ENCODE results near the gene NCAPG2. TPM values are rescaled to one million over a fixed set of nuclear protein-coding genes. Genes with fewer than 3 reads are reported as not detected.

The NCAPG2 gene
- total RNA-seq, 2 experiments from 2014 or later = 61.8 to 111 TPM

DNA sequence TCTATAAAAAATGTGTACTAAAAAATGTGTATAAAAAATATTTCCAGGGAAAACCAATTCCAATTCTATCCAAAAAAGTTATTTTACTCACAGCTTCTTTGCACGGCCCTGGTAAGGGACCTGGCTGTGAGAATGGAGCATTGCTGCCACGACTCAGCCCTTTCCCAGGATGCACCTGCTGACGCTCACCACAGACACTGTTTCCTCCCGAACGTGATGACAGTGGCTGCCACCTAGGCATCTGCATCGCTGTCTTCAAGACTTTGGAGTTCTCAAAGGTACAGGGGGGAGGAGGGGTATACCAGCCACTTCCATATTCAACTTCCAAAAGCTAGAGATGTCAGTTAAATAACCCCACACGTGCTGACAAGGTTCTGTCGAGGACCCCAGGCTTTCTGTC is 93.1 kb downstream of the NCAPG2 start:
- Histone ChIP-seq H2AFZ (ENCODE audit: low read length) (no peak overlapping the region), H3K9me3 (ENCODE audit: low read length) (no peaks in the 10 kb centered on the region), H3K36me3 (ENCODE audit: insufficient read depth, low read length) (peaks cover 46% of the 10 kb centered on the region), H3K4me1 (ENCODE audit: insufficient read depth, low read length, poor library complexity, severe bottlenecking) (peaks cover 12% of the 10 kb centered on the region), H3K27ac (ENCODE audit: low read depth, low read length, poor library complexity, severe bottlenecking) (no peak overlapping the region), H3K4me3 (ENCODE audit: low read depth, low read length, poor library complexity, severe bottlenecking) (no peak overlapping the region), H3K9me2 (ENCODE audit: insufficient read depth, low read length) (no peaks in the 10 kb centered on the region), H4K20me1 (ENCODE audit: insufficient read depth, low read length) (no peaks in the 10 kb centered on the region), H3K79me2 (ENCODE audit: insufficient read depth, low read depth, low read length) (no peaks in the 10 kb centered on the region), H3K4me2 (ENCODE audit: low read length) (no peak overlapping the region)
- BruUV-seq (replicated peaks) = no TSS peak
- TF ChIP-seq, protein P1, sequence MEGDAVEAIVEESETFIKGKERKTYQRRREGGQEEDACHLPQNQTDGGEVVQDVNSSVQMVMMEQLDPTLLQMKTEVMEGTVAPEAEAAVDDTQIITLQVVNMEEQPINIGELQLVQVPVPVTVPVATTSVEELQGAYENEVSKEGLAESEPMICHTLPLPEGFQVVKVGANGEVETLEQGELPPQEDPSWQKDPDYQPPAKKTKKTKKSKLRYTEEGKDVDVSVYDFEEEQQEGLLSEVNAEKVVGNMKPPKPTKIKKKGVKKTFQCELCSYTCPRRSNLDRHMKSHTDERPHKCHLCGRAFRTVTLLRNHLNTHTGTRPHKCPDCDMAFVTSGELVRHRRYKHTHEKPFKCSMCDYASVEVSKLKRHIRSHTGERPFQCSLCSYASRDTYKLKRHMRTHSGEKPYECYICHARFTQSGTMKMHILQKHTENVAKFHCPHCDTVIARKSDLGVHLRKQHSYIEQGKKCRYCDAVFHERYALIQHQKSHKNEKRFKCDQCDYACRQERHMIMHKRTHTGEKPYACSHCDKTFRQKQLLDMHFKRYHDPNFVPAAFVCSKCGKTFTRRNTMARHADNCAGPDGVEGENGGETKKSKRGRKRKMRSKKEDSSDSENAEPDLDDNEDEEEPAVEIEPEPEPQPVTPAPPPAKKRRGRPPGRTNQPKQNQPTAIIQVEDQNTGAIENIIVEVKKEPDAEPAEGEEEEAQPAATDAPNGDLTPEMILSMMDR (conservative IDR thresholded peaks at IDR 0.05; ENCODE audit: low read length) = no peak
- no peak for TF ChIP-seq EZH2phosphoT487 (IDR thresholded peaks at IDR 0.05; ENCODE audit: borderline replicate concordance, low read depth, low read length)
- CTCF ChIA-PET (ENCODE audit: unreplicated experiment) = no interaction called here
- no peak for DNase-seq (ENCODE audit: low spot score)
- POLR2A ChIA-PET = interaction anchor here (1.0 kb wide), 1 partner anchor 18 kb away, joined by 3 read pairs; no protein-coding TSS in a partner anchor
- intact Hi-C loops (cut with micrococcal nuclease; ENCODE audit: unreplicated experiment) = no loop called here

DNA sequence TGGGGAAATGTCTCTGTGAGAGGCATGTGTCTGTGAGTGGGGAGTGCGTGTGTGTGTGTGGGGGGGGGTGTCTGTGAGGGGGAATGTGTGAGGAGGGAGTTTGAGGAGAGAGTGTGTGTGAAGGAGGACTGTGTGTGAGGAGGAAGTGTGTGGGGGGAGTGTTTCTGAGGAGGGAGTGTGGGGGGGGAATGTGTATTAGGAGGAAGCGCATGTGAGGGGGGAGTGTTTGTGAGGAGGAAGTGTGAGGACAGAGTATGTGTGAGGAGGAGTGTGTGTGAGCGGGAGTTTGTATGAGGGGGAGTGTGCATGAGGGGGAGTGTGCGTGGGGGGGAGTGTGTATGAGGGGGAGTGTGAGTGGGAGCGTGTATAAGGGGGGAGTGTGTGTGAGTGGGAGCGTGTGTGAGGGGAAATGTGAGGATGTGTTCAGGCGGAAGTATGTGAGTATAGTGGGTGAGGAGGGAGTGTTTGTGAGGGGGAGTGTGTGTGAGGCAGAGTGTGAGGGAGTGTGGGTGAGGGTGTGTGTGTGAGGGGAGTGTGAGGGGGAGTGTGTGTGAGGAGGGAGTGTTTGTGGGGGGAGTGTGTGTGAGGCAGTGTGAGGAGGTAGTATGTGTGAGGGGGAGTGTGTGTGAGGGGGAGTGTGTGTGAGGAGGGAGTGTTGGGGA is 95.2 kb downstream of the NCAPG2 start:
- DNase-seq (ENCODE audit: low spot score) = peak; percentile 9
- no peak overlapping the region for H2AFZ ChIP-seq (ENCODE audit: low read length)
- H3K36me3 ChIP-seq (ENCODE audit: insufficient read depth, low read length) = peaks cover 52% of the 10 kb centered on the region; the same call in 1 of the 2 replicates
- H4K20me1 ChIP-seq (ENCODE audit: insufficient read depth, low read length) = no peaks in the 10 kb centered on the region
- ChIA-PET POLR2A (no interaction called here), CTCF (ENCODE audit: unreplicated experiment) (no interaction called here)
- no peak overlapping the region for H3K4me2 ChIP-seq (ENCODE audit: low read length)
- H3K79me2 ChIP-seq (ENCODE audit: insufficient read depth, low read depth, low read length) = no peaks in the 10 kb centered on the region
- no peak overlapping the region for H3K27ac ChIP-seq (ENCODE audit: low read depth, low read length, poor library complexity, severe bottlenecking)
- no TSS peak for BruUV-seq (replicated peaks)
- H3K9me2 ChIP-seq (ENCODE audit: insufficient read depth, low read length) = no peaks in the 10 kb centered on the region
- no peaks in the 10 kb centered on the region for H3K9me3 ChIP-seq (ENCODE audit: low read length)
- intact Hi-C loops (cut with micrococcal nuclease; ENCODE audit: unreplicated experiment) = no loop called here
- TF ChIP-seq EZH2phosphoT487 (IDR thresholded peaks at IDR 0.05; ENCODE audit: borderline replicate concordance, low read depth, low read length) = no peak
- TF ChIP-seq, protein P1 (conservative IDR thresholded peaks at IDR 0.05; ENCODE audit: low read length) = no peak
- H3K4me1 ChIP-seq (ENCODE audit: insufficient read depth, low read length, poor library complexity, severe bottlenecking) = peaks cover 12% of the 10 kb centered on the region
- H3K4me3 ChIP-seq (ENCODE audit: low read depth, low read length, poor library complexity, severe bottlenecking) = no peak overlapping the region

DNA sequence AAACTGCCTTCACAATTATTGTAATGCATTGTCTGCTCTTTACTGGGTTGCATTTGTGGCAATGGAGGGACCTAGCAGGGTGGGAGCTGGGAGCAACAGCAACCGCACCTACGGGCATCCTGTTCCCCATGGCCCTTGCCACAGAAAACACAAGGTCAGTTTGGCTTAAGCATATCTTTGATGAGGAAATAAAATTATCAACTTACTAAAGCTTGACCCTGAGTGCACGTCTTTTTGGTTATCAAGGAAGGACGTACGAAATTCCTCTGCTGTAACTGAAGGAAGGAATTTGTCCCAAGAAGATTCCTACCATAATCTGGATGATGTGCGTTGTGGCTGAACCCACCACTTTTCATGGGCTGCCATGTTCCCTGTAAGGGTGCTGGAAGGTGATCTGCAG is 97.0 kb downstream of the NCAPG2 start:
- no peak overlapping the region for H3K27ac ChIP-seq (ENCODE audit: low read depth, low read length, poor library complexity, severe bottlenecking)
- no TSS peak for BruUV-seq (replicated peaks)
- no peaks in the 10 kb centered on the region for H3K79me2 ChIP-seq (ENCODE audit: insufficient read depth, low read depth, low read length)
- no peak overlapping the region for H2AFZ ChIP-seq (ENCODE audit: low read length)
- no peak for DNase-seq (ENCODE audit: low spot score)
- no peak overlapping the region for H3K4me3 ChIP-seq (ENCODE audit: low read depth, low read length, poor library complexity, severe bottlenecking)
- H3K9me2 ChIP-seq (ENCODE audit: insufficient read depth, low read length) = no peaks in the 10 kb centered on the region
- no peak overlapping the region for H3K4me2 ChIP-seq (ENCODE audit: low read length)
- TF ChIP-seq, protein P1 (conservative IDR thresholded peaks at IDR 0.05; ENCODE audit: low read length) = no peak
- no peak for TF ChIP-seq EZH2phosphoT487 (IDR thresholded peaks at IDR 0.05; ENCODE audit: borderline replicate concordance, low read depth, low read length)
- no peaks in the 10 kb centered on the region for H3K4me1 ChIP-seq (ENCODE audit: insufficient read depth, low read length, poor library complexity, severe bottlenecking)
- no peaks in the 10 kb centered on the region for H3K9me3 ChIP-seq (ENCODE audit: low read length)
- ChIA-PET CTCF (ENCODE audit: unreplicated experiment) (no interaction called here), POLR2A (no interaction called here)
- H3K36me3 ChIP-seq (ENCODE audit: insufficient read depth, low read length) = peaks cover 39% of the 10 kb centered on the region; the same call in 1 of the 2 replicates
- intact Hi-C loops (cut with micrococcal nuclease; ENCODE audit: unreplicated experiment) = no loop called here
- H4K20me1 ChIP-seq (ENCODE audit: insufficient read depth, low read length) = no peaks in the 10 kb centered on the region
